Effector CD4-positive, alpha-beta T cell (primary cell): Measurements from ENCODE around the gene CDK3.

Source experiments
- DNase-seq: peaks from one replicate; pipeline ENCODE4 v3.0.0-alpha.2; 2020

The CDK3 gene

DNA sequence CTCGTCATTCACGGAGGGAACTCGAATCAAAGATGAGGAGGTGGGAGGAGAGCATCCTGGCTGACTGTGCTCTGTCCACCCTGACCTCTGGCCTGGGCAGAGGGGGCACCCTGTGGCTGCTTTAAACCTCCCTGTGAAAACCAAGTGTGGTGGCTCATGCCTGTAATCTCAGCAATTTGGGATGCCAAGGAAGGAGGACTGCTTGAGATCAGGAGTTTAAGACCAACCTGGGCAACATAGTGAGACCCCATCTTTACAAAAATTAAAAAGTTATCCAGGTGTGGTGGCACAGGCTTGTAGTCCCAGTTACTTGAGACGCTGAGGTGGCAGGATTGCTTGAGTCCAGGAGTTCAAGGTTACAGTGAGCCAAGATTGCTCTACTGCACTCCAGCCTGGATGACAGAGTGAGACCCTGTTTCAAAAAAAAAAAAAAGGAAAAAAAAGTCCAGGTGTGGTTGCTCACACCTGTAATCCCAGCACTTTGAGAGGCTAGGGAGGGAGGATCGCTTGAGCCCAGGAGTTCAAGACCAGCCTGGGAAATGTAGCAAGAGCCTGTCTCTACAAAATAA, 5.8 kb upstream of the CDK3 start:
- no peak for DNase-seq

DNA sequence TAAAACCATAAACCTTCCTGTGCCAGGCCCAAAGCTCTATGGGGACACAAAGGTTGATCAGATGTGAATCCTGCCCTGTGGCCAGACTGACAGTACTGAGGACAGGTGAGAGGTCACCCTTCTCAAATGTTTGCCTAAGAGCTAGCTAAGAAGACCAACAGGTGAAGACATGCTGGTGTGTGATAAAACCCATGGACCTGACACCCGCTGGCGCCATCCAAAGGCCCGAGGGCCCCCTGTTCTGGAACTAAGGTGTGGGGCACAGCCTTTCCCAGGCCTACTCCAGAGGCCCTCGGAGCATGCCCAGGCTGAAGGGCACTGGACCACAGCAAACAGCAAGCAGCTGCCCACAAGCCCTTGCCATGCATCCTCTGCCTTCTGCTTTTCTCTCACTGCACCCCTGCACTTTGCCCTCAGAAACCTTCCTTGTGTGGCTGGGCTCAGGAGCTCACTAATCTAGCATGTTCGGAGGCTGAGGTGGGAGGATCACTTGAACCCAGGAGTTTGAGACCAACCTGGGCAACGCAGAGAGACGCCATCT, 5.2 kb upstream of the CDK3 start:
- DNase-seq = no peak

DNA sequence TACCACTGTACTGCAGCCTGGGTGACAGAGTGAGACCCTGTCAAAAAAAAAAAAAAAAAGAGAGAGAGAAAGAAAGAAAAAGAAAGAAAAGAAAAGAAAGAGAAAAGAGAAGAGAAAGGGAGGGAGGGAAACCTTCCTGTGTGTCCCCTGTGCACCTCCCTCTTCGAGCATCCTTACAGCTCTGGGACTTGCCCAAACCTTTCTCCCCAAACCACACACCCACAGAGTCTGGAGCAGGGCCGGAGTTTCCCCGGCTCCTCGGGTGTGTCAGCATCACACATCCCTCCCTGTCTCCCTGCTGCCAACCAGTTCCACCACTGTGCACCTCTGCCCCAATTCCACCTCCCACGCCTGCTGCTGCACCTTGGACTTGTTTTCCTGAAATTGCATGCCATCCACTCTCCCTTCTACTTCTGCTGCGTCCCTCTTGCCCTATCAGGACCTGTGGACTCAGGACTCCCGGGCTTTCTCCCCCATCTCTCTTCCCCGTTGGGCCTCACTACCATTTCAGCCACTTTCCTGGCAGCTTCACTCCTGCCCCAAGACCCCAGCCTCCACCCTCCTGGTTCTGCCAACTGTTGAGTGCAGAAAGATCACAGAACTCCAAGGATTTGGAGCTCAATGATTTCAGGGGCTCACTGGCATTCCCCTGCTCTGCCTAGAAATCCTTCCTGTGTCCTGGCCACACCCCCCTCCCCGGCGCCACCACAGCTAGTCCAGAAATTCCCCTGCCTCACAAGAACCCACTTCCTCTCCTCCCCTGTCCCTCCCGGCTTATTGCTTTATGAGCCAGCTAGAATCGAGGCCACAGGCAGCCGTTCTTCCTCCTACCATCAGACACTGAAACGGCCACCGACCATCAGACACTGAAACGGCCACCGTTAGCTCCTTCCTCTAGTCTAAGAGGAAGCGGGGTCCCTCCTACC, 3.7 kb upstream of the CDK3 start:
- no peak for DNase-seq

DNA sequence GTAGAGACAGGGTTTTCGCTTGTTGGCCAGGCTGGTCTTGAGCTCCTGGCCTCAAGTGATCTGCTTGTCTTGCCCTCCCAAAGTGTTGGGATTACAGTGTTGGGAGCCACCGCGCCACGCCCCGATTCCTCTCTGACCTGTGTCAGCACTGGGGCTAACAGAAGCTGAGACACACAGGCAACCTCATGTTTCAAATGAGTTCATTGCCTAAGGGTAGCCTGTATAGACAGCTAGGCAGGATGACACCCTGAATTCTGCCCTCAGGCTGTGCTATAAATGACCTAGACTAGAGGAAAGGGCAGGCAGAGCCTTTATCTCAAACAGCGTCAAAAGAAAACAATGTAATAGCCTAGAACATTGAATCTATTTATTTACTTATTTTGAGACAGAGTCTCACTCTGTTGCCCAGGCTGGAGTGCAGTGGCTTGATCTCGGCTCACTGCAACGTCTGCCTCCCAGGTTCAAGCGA, 2.3 kb upstream of the CDK3 start:
- DNase-seq = no peak

DNA sequence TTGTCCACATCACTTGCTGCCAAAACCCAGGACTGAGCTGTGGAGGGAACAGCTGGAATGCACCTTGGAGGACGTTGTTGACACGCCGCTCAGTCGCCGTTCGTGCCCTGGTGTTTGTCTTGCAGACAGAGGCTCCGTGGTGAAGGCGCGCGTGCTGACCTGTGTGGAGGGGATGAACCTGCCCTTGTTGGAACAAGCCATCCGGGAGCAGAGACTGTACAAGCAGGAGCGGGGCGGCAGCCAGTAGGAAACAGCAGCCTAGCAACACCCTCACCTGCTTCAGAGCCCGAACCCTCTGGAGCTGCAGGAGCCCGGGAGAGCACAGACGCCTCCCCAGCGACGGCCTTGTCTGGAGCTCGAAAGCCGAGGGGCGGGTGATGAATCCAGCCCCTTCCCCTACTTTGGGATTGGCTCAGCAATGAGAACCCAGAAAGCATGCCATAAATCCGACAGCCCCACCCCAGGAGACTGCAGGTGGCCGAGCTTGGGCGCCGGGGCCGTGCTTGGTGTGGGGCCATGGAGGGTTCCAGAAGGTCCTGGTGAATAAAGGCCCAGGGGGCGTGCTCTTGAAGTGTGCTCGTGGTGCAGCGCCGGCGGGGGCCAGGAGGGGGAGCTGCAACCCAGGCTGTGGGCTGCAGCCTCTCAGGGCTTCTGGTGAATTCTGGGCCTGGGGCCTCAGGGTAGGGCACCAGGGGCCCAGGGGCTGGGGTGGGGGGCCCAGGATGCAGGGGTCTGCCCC, 470 bp upstream of the CDK3 start:
- DNase-seq = peak; percentile 54

DNA sequence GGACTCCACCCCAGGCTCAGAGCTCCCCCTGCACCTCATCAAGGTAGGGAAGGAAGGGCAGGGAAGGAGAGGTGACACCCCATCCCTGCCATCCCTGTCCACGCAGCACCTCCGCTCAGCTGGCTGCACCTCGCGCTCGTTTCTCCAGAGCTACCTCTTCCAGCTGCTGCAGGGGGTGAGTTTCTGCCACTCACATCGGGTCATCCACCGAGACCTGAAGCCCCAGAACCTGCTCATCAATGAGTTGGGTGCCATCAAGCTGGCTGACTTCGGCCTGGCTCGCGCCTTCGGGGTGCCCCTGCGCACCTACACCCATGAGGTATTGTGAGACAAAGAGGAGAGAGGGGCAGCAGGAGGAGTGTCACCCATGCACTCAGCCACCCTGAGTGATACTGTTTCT, 1.4 kb downstream of the CDK3 start:
- DNase-seq = no peak

DNA sequence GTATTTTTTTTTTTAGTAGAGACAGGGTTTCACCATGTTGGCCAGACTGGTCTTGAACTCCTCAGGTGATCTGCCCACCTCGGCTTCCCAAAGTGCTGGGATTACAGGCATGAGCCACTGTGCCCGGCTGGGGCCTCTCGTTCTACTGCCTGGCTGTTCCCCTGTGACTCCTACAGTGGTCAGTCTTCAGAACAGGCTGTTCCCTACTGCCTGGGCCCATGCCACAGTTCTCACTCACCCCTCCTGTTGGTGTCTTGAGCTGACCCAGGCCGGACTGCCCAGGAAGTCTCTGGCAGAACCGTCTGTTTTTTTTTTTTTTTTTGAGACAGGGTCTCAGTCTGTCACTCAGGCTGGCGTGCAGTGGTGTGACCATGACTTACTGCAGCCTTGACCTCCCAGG, 3.3 kb downstream of the CDK3 start:
- no peak for DNase-seq

DNA sequence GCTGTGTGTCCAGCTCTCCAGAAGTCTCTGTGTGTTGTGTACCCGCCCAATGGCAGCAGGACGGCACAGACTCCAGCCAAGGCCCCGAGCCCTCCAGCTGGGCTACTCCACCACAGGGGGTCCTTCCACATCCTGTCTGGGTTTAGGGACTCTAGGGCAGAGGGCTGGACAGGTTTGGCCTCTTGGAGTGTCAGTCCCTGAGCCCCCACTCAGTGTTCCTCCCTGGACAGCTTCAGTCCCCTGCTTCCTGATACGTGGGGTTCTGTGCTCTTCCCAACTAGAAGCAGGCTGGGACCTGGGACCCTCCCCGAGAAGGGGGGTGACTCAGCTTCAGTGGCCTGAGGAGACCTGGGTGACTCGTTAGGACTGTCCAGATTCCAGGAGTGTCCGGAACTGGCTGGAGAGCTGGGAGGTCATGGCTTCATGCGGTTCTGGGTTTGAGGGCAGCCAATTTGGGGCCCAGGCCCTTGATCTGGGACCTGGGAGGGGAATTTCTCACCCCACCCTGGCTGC, 4.2 kb downstream of the CDK3 start:
- no peak for DNase-seq

DNA sequence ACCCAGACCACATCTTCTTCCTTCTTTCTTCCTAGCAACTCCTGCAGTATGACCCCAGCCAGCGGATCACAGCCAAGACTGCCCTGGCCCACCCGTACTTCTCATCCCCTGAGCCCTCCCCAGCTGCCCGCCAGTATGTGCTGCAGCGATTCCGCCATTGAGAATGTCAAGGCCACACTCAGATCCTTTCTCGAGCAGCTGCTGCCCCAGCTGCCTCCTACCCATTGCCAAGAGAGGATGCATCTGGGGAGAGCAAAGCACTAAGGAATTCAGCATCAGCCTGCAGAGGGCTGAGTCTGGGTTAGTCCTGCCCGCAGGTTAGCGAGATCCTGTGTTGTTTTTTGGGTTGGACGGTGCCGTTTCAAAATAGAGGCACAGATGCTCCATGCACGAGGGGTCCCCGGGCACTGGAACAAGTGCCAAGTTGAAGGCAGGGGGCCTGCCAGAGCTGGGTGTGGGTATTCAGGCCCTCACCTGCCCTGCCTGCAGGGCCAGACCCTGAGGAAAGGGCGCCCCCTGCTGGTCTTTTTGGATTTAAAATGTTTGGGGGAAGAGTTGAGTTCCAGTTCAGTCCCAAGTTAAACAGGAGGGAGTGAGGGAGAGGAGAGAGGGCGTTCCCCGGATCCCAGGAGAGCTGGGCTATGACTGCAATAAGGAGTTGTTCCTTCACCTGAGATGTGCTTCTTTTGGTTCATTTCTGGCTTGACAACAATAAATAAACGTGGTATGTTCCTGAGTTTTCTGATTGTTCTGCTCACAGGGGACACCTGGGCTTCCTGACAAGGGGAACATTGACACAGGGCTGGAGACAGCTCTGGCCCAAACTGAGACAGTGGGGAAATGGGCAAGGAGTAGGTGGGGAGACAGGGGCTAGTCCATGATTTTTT, 4.9 kb downstream of the CDK3 start:
- peak; percentile 81 for DNase-seq

DNA sequence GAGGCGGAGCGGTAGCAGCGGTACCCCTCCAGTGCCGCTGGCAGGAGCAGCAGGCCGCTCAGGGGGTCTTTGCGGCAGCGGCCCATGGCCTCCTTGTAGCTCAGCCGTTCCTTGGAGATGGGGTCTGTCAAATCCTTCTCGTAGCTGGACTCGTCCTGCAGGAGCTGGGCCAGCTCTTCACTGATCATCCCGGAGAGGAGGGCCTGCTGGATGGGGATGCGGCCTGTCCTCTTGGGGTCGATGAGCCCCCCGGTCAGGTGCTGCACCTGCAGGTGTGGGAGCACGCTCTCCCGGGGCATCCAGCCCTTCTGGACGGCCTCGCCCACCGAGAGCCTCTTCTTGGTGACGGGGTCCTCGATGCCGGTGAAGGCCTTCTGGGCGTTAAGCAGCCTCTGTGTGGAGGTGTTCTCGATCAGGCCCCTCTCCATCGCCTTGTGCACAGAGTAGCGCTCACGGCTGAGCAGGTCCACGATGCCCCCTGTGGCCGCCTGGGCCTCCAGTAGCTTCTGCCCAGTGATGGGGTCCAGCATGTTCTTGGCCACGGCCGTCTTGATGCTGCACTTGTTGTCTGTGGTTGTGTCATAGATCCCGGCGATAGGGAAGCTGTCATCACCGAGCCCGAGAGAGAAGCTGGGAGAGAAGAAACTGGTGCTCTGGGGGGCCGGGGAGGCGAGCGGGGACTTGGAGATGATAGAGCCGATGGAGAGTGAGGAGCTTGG, 6.6 kb downstream of the CDK3 start:
- no peak for DNase-seq

DNA sequence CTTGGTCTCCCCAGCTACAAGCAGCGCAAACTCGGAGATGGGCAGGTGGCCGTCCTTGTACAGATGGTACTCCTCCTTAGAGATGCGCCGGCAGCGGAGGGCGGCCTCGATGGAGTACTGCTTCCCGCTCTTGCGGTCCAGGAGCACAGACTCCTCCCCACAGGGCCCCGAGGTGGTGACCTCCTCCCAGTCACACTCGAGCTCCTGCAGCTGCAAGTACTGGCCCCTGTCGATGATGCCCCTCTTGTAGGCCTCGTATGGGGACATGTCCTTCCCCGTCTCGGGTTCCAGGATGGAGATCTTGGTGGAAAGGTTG, 7.2 kb downstream of the CDK3 start:
- no peak for DNase-seq

DNA sequence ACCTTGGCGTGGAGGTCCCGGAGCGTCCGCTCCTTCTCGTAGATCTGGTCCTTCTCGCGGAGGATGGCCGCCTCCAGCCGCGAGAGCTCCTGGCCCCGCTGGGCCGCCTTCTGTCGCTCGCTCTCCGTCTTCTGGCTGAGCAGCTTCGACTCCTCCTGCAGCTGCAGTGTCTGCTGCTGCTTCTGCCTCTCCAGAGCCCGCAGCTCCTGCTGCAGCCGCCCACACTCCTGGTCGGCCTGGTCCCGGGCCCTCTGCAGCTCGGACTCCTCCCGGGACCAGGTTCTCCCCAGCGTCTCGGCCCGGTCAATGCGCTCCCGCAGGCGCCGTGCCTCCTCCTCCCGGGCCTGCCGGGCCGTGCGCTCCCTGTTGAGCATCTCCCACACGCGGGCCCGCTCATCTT, 7.6 kb downstream of the CDK3 start:
- DNase-seq = no peak

DNA sequence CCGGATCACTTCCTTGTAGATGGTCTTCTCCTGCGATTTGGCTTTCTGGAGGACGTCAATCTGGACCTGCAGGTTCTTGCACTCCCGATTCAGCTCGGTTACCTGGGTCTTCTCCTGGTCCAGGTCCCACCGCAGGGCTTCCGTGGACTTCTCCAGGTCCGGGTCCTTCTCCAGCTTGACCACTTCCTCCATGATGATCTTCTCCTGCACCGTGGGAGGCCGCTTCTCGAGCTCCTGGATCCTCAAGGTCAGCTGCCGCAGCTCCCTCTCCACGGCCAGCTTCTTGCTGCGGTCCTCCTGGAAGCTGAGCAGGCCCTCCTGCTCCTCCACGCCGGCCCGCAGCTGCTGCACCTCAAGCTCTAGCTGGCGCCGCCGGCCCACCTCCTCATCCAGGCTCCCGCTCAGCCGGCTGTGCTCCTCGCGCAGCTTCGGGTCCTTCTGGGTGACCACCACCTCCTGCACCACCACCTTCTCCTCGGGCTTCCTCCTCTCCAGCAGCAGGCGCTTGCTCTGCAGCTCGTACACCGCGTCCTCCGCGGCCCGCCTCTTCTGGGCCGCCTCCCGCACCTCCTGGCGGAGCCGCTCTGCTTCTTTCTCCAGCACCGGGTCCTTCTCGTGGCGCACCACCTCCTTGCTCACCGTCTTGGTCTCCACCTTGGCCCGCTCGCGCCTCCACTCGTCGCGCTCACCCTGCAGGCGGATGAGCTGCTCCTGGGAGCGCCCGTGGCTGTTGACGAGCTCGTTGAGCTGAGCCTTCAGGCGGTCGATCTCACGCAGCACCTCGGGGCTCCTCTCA, 8.2 kb downstream of the CDK3 start:
- no peak for DNase-seq

DNA sequence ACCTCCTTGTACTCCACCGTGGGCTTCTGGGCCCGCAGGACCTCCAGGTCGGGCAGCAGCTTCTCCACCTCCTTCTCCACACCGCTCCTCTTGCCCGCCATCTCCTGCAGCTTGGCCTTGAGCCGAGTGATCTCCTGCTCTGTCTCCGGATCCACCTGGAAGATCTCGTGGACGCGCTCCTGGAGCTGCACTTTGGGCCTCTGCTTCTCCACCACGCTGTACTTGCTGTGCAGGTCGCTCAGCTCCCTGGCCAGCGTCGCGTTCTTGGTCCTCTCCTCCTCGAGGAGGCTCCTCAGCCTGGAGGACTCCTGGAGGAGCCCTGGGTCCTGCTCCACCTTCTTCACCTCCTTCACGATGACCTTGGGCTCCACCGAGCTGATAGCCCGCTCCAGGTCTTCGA, 8.8 kb downstream of the CDK3 start:
- no peak for DNase-seq

DNA sequence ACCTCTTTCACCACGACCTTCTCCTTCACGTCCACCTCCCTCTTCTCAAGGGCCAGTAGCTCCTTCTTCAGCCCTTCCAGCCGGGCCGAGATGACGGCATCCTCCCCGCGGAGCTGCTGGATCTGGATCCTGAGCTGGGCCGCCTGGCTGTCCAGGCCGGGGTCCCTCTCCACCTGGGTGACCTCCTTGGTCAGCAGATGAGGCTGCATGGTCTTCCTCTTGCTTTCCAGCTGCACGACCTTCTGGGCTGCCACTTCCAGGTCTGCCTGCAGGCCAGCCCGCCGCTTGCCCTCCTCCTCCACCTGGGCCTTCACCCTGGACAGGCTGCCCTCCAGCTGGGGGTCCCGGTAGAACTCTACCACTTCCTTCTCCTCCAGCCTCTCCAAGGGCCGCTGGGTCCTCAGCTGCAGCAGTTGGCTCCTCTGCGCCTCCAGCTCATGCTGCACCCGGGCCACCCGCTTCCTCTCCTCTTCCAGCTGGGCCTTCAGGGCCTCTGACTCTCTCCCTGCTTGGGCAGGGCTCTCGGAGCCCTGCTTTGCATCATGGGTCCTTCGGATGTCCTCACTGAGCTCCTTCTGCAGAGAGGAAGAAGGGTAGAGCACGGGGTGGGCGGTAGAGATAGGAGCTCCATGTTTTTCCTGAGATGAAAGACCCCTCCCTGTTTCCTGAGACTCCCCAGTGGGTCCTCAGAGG, 9.5 kb downstream of the CDK3 start:
- no peak for DNase-seq

DNA sequence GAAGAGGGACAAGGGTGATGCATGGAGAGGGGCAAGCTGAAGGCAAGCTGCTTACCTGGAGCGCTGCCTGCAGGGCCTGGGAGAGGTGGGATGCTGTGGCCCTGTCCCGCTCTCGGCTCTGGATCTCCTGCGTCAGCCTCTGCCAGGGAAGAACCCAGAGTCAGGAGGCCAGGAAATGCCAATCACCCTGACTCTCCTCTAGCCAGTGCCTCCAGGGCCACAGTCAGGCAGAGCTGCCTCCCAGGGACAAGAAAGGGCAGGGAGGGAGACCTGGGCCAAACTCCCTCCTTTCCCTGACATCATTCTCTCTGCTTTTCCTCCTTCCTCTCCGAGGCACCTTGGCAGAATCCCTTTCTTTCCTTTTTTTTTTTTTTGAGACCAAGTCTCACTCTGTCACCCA, 11.3 kb downstream of the CDK3 start:
- DNase-seq = no peak

DNA sequence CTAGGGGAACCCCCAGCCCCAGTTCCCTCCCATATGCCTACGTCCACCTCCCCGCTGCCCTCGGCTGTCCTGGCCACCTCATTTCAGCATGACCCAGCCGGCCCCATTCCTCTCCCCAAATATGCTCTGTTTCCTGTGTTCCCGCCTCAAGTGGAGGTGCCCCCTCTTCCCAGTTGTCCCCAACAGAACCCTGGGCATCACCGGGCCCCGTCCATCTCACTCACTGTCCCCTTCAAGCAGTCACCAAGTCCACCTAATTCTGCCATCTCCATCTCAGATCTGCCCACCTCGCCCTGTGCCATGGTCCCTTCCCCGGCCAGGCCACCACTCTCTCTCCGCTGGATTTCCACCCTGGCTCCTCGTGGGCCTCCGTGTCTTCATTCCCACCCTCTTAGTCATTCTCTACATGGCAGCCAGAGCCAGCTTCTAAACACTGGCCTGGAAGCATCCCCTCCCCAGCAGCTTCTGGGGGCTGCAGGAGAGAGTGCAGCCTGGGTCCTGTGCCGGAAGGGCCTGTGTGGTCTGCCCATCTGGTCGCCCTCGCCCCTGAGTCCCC, 12.8 kb downstream of the CDK3 start:
- DNase-seq = no peak

DNA sequence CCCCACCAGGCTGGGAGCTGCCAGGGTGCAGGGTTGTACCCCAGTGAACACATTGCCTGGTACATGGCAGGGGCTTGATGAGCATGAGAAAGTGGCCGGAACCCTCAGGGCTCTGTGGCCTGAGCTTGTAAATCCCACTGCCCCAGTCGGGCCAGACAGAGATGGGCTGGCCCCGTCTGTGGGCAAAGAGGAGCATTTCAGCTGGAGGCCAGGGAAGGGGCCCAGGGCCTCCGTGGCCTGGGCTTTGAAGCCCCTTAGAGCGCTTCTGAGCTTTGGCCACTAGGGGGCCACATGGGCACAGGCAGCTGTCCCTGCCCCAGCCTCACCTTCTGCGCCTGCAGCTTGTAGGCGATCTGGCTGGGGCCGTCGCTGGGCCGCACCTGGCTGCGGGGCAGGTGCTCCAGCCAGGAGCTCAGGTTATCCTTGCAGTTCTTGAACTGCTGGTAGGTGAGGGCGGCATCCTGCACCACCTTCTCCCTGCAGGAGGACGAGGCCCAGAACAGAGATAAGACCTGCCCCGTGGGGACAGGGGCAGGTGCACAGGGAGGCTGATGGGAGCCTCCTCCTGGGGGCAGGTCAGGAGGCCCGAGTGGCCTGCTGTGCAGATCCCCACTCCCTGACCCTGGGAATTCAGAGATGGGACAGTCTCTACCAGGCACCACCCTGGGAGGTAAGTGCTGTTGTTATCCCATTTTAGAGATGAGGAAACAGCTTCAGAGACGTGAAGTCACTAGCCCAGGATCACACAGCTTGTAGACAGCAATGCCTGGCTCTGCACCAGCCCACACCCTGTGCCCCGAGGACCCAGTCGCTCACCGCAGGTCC, 13.7 kb downstream of the CDK3 start:
- peak; percentile 73 for DNase-seq

DNA sequence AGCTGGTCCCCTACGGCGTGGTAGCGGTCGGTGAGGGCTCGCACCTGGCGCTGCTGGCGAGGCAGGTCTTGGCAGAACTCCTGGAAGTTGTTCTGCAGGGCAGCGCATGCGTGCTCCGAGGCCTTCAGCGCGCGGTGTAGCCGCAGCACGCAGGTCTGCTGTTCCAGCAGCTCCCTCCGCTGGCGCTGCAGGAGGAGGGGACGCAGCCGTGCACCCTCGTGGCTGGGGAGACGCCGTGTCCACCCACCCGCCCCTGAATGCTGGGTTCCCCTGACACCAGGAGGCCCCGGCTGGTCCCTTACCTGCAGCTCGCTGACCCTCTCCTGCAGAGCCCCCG, 14.2 kb downstream of the CDK3 start:
- no peak for DNase-seq
